Measurements from ENCODE around the gene RGS2. TPM values are rescaled to one million over a fixed set of nuclear protein-coding genes. Genes with fewer than 3 reads are reported as not detected.

Gene RGS2
- total RNA-seq, 1 donor from 2014 or later = 11.9 TPM

DNA sequence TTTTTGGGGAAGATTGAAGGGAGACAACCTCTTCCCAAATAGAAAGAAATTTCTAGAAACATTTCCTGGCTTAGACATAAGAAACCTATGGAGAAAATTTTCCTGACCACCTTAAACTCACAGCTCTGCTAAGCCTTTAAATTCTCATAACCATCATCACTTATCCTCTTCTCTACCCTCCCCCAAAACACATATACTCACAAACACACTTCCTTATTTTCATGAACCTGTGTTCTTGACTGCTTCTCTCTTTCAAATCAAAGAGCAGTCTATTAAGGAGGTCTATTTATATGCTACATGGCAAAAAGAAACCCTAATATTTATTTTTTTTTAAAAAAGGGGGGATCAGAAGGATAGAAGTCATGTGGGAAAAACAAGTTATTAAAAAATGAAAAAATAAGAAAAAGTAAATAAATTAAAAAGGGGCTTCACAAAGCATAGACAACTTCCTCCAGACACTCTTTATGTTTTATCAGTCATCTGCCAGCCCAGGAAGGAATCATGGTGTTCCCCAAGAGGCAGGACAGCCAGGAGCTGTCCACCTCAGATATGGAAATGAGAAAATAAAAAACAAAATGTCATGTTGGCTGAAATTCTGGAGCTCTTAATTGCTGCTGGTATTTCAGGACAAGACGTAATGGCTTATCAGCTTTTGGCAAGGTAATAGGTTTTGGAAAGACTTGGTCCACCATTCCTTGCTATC lies 12.8 kb upstream of the RGS2 start:
- Histone ChIP-seq H3K36me3 (no peaks in the 10 kb centered on the region), H3K4me1 (no peaks in the 10 kb centered on the region), H3K27me3 (no peaks in the 10 kb centered on the region), H3K9me3 (no peaks in the 10 kb centered on the region), H3K4me3 (no peak overlapping the region), H3K27ac (no peak overlapping the region)
- DNase-seq (ENCODE audit: low spot score in 2 of 2) = no peak
- intact Hi-C loops (cut with DNase I) = no loop called here
- TF ChIP-seq, protein P1, sequence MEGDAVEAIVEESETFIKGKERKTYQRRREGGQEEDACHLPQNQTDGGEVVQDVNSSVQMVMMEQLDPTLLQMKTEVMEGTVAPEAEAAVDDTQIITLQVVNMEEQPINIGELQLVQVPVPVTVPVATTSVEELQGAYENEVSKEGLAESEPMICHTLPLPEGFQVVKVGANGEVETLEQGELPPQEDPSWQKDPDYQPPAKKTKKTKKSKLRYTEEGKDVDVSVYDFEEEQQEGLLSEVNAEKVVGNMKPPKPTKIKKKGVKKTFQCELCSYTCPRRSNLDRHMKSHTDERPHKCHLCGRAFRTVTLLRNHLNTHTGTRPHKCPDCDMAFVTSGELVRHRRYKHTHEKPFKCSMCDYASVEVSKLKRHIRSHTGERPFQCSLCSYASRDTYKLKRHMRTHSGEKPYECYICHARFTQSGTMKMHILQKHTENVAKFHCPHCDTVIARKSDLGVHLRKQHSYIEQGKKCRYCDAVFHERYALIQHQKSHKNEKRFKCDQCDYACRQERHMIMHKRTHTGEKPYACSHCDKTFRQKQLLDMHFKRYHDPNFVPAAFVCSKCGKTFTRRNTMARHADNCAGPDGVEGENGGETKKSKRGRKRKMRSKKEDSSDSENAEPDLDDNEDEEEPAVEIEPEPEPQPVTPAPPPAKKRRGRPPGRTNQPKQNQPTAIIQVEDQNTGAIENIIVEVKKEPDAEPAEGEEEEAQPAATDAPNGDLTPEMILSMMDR (IDR thresholded peaks at IDR 0.05) = no peak

DNA sequence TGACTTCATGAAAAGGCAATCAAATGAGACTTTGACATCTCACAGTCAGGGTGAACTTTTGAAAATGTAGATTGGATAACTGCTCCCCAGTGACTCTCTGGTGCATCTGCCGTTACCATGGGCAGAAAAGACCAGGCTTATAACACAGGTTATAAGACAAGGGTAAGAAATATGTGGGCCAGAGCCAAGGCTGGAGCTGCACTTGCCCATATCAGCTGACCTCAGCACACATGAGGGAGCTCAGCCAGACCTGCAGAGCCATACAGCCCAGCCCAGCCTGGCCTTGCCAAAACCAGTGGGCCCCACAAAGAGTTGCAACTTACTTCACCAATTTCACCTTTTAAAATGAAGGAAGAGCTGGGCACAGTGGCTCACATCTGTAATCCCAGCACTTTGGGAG lies 11.7 kb upstream of the RGS2 start:
- Histone ChIP-seq H3K27ac (no peak overlapping the region), H3K4me3 (no peak overlapping the region), H3K4me1 (no peaks in the 10 kb centered on the region), H3K36me3 (no peaks in the 10 kb centered on the region), H3K27me3 (no peaks in the 10 kb centered on the region), H3K9me3 (no peaks in the 10 kb centered on the region)
- TF ChIP-seq, protein P1 (IDR thresholded peaks at IDR 0.05) = no peak
- intact Hi-C loops (cut with DNase I) = no loop called here
- DNase-seq (ENCODE audit: low spot score in 2 of 2) = no peak

GRCh38 chr1:192797891-192798290 lies 10.9 kb upstream of the RGS2 start:
- intact Hi-C loops (cut with DNase I) = no loop called here
- Histone ChIP-seq H3K36me3 (no peaks in the 10 kb centered on the region), H3K4me3 (no peak overlapping the region), H3K27ac (no peak overlapping the region), H3K9me3 (no peaks in the 10 kb centered on the region), H3K27me3 (no peaks in the 10 kb centered on the region), H3K4me1 (no peaks in the 10 kb centered on the region)
- no peak for DNase-seq (ENCODE audit: low spot score in 2 of 2)
- TF ChIP-seq, protein P1 (IDR thresholded peaks at IDR 0.05) = no peak

DNA sequence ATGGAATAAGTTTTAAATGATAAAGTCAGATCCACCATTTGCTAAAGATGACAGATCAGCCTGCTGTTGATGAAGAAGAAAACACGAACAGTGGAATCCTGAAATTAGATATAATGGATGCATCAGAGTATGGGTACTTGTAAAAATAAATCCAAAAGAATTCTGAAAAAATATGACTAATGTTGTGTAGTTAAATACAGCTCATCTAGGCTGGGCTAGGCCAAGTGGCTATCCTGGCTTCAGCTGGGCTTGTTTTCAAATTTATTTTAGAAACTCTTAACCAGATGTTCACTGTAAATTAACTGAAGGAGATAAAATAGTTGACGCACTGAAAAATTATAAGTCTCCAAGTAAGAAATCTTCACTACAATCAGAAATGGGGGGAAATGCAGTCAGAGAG lies 7.4 kb upstream of the RGS2 start:
- Histone ChIP-seq H3K27ac (no peak overlapping the region), H3K27me3 (no peaks in the 10 kb centered on the region), H3K4me3 (no peak overlapping the region), H3K9me3 (no peaks in the 10 kb centered on the region), H3K36me3 (no peaks in the 10 kb centered on the region), H3K4me1 (no peaks in the 10 kb centered on the region)
- TF ChIP-seq, protein P1 (IDR thresholded peaks at IDR 0.05) = no peak
- intact Hi-C loops (cut with DNase I) = no loop called here
- no peak for DNase-seq (ENCODE audit: low spot score in 2 of 2)

GRCh38 chr1:192802406-192802805 lies 6.4 kb upstream of the RGS2 start:
- Histone ChIP-seq H3K9me3 (no peaks in the 10 kb centered on the region), H3K27me3 (no peaks in the 10 kb centered on the region), H3K36me3 (no peaks in the 10 kb centered on the region), H3K27ac (no peak overlapping the region), H3K4me1 (no peaks in the 10 kb centered on the region), H3K4me3 (no peak overlapping the region)
- TF ChIP-seq, protein P1 (IDR thresholded peaks at IDR 0.05) = no peak
- intact Hi-C loops (cut with DNase I) = no loop called here
- DNase-seq (ENCODE audit: low spot score in 2 of 2) = no peak

DNA sequence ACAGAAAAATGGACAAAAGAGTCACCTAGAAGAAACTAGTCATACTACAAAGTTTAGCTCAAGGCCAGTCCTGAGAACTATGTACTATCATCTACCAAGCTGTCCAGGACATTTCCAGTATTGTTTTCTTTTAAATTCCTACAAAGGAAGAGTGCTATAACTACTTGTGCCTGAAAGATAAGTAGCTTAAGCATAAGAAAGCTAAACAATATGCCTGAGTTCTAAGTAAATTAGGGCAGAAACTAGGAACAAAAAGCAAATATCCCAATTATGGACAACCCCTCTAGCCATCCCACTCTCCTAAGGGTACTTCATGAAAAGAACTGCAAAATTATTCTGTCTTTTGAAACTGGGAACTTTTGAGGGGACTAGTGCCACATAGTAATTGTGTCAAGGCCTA lies 5.3 kb upstream of the RGS2 start:
- no peaks in the 10 kb centered on the region for H3K36me3 ChIP-seq
- H3K27me3 ChIP-seq = no peaks in the 10 kb centered on the region
- no peak overlapping the region for H3K4me3 ChIP-seq
- intact Hi-C loops (cut with DNase I) = no loop called here
- TF ChIP-seq, protein P1 (IDR thresholded peaks at IDR 0.05) = no peak
- H3K9me3 ChIP-seq = no peaks in the 10 kb centered on the region
- DNase-seq (ENCODE audit: low spot score in 2 of 2) = no peak
- H3K27ac ChIP-seq = no peak overlapping the region
- no peaks in the 10 kb centered on the region for H3K4me1 ChIP-seq
